WTC11 (cell line): ENCODE data around the gene ADIG.

Experiments
- TF ChIP-seq, protein P1 (sequence below): sonication (generic); formaldehyde crosslinking; conservative IDR thresholded peaks from 2 replicates; pipeline ENCODE4 v1.8.1; 2023; ENCODE audit warnings: mild to moderate bottlenecking, low read depth, missing genetic modification reagents, moderate library complexity
- TF ChIP-seq, protein P2 (sequence below): sonication (generic); formaldehyde crosslinking; IDR thresholded peaks from 2 replicates; pipeline ENCODE4 v1.8.1; 2022; ENCODE audit warnings: mild to moderate bottlenecking, missing genetic modification reagents, moderate library complexity, borderline replicate concordance
- TF ChIP-seq, protein P3 (sequence below): fragments of 200-600 bp; IDR thresholded peaks from 2 replicates; pipeline ENCODE4 v1.8.0; 2022; ENCODE audit warnings: antibody characterized with exemption
- TF ChIP-seq, protein P4 (sequence below): sonication (generic); formaldehyde crosslinking; IDR thresholded peaks from 2 replicates; pipeline ENCODE4 v1.8.0; 2022; ENCODE audit warnings: mild to moderate bottlenecking, missing genetic modification reagents

DNA sequence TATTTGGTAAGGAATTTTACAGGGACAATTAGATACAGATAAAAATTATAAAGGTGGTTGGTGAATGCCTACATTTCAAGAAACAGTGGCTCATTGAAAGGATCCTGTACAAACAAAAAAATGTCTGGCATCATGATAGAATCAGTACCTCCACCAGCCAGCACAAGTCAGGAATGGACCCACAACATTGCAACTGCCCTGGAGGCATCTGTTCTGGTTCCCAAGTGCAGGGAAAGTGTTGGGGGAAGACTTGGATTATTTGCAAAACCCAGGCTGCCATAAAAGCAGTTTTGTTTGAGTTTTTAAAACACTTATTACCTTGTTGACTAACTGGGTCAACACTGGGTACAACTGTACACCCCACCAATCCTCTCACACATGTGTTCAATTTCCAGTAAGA is 44.9 kb downstream of the ADIG start:
- TF ChIP-seq, protein P1, sequence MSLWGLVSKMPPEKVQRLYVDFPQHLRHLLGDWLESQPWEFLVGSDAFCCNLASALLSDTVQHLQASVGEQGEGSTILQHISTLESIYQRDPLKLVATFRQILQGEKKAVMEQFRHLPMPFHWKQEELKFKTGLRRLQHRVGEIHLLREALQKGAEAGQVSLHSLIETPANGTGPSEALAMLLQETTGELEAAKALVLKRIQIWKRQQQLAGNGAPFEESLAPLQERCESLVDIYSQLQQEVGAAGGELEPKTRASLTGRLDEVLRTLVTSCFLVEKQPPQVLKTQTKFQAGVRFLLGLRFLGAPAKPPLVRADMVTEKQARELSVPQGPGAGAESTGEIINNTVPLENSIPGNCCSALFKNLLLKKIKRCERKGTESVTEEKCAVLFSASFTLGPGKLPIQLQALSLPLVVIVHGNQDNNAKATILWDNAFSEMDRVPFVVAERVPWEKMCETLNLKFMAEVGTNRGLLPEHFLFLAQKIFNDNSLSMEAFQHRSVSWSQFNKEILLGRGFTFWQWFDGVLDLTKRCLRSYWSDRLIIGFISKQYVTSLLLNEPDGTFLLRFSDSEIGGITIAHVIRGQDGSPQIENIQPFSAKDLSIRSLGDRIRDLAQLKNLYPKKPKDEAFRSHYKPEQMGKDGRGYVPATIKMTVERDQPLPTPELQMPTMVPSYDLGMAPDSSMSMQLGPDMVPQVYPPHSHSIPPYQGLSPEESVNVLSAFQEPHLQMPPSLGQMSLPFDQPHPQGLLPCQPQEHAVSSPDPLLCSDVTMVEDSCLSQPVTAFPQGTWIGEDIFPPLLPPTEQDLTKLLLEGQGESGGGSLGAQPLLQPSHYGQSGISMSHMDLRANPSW (CRISPR knock-in tag): no peak
- TF ChIP-seq, protein P2, sequence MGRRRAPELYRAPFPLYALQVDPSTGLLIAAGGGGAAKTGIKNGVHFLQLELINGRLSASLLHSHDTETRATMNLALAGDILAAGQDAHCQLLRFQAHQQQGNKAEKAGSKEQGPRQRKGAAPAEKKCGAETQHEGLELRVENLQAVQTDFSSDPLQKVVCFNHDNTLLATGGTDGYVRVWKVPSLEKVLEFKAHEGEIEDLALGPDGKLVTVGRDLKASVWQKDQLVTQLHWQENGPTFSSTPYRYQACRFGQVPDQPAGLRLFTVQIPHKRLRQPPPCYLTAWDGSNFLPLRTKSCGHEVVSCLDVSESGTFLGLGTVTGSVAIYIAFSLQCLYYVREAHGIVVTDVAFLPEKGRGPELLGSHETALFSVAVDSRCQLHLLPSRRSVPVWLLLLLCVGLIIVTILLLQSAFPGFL (CRISPR knock-in tag): no peak
- TF ChIP-seq, protein P3, sequence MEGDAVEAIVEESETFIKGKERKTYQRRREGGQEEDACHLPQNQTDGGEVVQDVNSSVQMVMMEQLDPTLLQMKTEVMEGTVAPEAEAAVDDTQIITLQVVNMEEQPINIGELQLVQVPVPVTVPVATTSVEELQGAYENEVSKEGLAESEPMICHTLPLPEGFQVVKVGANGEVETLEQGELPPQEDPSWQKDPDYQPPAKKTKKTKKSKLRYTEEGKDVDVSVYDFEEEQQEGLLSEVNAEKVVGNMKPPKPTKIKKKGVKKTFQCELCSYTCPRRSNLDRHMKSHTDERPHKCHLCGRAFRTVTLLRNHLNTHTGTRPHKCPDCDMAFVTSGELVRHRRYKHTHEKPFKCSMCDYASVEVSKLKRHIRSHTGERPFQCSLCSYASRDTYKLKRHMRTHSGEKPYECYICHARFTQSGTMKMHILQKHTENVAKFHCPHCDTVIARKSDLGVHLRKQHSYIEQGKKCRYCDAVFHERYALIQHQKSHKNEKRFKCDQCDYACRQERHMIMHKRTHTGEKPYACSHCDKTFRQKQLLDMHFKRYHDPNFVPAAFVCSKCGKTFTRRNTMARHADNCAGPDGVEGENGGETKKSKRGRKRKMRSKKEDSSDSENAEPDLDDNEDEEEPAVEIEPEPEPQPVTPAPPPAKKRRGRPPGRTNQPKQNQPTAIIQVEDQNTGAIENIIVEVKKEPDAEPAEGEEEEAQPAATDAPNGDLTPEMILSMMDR: no peak
- TF ChIP-seq, protein P4, sequence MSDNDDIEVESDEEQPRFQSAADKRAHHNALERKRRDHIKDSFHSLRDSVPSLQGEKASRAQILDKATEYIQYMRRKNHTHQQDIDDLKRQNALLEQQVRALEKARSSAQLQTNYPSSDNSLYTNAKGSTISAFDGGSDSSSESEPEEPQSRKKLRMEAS: no peak
